Measurements from ENCODE around the gene PSMD1. TPM values are rescaled to one million over a fixed set of nuclear protein-coding genes. Genes with fewer than 3 reads are reported as not detected.

The PSMD1 gene
- total RNA-seq, 1 donor from 2014 or later = 132 TPM

DNA sequence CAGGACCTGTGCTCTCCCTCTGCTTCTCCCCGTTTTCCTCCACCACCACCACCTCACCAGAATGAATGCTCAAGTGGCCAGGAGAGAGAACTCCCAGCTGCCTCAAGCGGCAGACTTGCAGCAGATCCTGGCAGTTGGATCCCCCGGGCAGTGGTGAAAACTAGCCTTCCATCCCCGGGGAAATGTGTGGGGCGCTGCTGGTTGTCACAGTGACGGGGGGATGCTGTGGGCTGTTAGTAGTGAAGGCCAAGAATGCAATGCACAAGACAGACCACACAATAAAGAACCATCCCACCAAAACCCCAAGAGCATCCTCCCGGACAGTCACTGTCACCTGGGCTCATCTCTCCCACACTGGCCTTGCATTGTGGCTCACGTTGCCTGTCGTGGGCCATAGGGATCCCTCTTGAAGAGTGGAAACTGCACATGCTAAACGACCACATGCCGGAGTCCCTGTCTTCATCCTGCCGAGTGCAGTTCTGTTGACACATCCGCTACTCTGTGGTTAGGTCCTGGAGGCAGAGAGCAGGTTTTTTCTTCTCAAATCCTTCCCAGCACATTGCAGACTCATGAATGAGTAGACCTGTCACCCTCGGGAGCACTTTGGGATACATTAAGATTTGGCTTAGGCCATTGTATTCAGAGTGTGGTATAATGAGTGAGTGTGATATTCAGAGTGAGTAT, 47.3 kb upstream of the PSMD1 start:
- H3K79me2 ChIP-seq (ENCODE audit: low read depth) = no peaks in the 10 kb centered on the region

DNA sequence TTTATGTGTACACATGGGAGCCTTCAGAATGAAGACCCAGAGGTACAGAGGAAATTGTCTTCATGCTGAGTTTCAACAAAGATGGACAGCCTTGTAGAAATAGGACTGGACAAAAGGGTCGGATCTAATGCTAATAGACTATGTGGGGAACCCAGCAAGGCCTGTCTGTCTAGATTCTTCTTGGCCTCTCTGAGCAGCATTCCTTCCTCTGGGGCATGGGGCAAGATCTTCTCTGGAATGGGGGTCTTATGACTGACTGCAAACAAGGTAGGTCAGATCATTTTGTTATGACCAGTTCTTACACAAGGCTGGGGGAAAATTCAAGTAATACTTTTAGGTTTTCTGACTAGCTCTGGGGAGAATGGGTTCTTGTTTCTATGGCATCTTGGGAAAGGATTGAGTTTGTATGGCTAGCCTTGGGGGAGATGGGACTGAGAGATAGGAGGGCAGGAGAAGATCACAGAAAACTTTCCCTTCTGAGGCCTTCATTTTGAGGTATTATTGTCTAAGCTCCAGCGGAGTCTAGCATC, 46.4 kb upstream of the PSMD1 start:
- no peak overlapping the region for H3K4me2 ChIP-seq
- no peaks in the 10 kb centered on the region for H4K20me1 ChIP-seq (ENCODE audit: low read depth)
- H3K9ac ChIP-seq = no peak overlapping the region
- Mint-ChIP-seq H3K36me3 (peaks cover 4% of the 10 kb centered on the region), H3K4me1 (peaks cover 37% of the 10 kb centered on the region), H3K27ac (no peak overlapping the region), H3K9me3 (peaks cover 5% of the 10 kb centered on the region), H3K27me3 (ENCODE audit: insufficient read depth, low read depth) (peaks cover 15% of the 10 kb centered on the region), H3K4me3 (no peak overlapping the region)
- H3K27ac ChIP-seq = no peak overlapping the region
- no peaks in the 10 kb centered on the region for H3K9me3 ChIP-seq (ENCODE audit: low read depth)
- H3K27me3 ChIP-seq = no peaks in the 10 kb centered on the region
- no peaks in the 10 kb centered on the region for H3K36me3 ChIP-seq
- H3F3A ChIP-seq (ENCODE audit: low read depth) = no peaks in the 10 kb centered on the region
- H3K4me3 ChIP-seq = no peak overlapping the region
- no peak overlapping the region for H2AFZ ChIP-seq (replicated peaks)
- no peak for DNase-seq (ENCODE audit: low spot score)
- no peaks in the 10 kb centered on the region for H3K79me2 ChIP-seq (ENCODE audit: low read depth)
- TF ChIP-seq EZH2 (IDR thresholded peaks at IDR 0.05) (no peak), EZH2phosphoT487 (IDR thresholded peaks at IDR 0.05) (no peak)
- TF ChIP-seq, protein P1, sequence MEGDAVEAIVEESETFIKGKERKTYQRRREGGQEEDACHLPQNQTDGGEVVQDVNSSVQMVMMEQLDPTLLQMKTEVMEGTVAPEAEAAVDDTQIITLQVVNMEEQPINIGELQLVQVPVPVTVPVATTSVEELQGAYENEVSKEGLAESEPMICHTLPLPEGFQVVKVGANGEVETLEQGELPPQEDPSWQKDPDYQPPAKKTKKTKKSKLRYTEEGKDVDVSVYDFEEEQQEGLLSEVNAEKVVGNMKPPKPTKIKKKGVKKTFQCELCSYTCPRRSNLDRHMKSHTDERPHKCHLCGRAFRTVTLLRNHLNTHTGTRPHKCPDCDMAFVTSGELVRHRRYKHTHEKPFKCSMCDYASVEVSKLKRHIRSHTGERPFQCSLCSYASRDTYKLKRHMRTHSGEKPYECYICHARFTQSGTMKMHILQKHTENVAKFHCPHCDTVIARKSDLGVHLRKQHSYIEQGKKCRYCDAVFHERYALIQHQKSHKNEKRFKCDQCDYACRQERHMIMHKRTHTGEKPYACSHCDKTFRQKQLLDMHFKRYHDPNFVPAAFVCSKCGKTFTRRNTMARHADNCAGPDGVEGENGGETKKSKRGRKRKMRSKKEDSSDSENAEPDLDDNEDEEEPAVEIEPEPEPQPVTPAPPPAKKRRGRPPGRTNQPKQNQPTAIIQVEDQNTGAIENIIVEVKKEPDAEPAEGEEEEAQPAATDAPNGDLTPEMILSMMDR (IDR thresholded peaks at IDR 0.05) = no peak
- peaks cover 3% of the 10 kb centered on the region for H3K4me1 ChIP-seq

More for the DNA sequence above, 47.3 kb upstream of the PSMD1 start:
- Mint-ChIP-seq H3K27ac (peak overlapping the region; percentile 33), H3K9me3 (peaks cover 13% of the 10 kb centered on the region), H3K4me1 (peaks cover 35% of the 10 kb centered on the region), H3K36me3 (peaks cover 8% of the 10 kb centered on the region), H3K27me3 (ENCODE audit: insufficient read depth, low read depth) (peaks cover 20% of the 10 kb centered on the region), H3K4me3 (no peak overlapping the region)
- H3K27me3 ChIP-seq = no peaks in the 10 kb centered on the region
- no peak overlapping the region for H3K4me2 ChIP-seq
- no peak overlapping the region for H3K4me3 ChIP-seq
- peaks cover 3% of the 10 kb centered on the region for H3K4me1 ChIP-seq
- TF ChIP-seq EZH2 (IDR thresholded peaks at IDR 0.05) (no peak), EZH2phosphoT487 (IDR thresholded peaks at IDR 0.05) (no peak)
- TF ChIP-seq, protein P1 (IDR thresholded peaks at IDR 0.05) = no peak
- H3K36me3 ChIP-seq = no peaks in the 10 kb centered on the region
- H3K9me3 ChIP-seq (ENCODE audit: low read depth) = no peaks in the 10 kb centered on the region
- H2AFZ ChIP-seq (replicated peaks) = no peak overlapping the region
- no peak overlapping the region for H3K27ac ChIP-seq
- H3F3A ChIP-seq (ENCODE audit: low read depth) = no peaks in the 10 kb centered on the region
- no peak for DNase-seq (ENCODE audit: low spot score)
- H4K20me1 ChIP-seq (ENCODE audit: low read depth) = no peaks in the 10 kb centered on the region
- H3K9ac ChIP-seq = no peak overlapping the region

DNA sequence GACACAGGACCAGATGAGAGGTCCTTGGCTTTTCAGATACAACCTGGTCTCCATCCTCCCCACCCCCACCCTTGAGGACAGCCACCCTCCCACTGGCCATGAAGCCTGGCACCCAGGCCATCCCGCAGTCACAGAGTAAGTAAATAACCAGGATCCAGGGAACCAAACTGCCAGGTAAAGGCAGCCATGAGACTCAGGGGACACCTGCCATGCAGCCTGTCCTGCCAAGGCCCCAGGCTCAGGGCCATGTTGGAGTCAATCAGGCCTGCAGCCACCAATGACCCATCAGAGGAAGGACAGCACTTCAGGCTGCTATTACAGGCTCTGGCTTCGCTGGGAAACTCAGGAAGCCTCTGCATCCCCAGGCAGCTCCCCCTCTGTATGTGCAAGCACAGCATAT, 45.1 kb upstream of the PSMD1 start:
- TF ChIP-seq EZH2phosphoT487 (IDR thresholded peaks at IDR 0.05) = no peak
- TF ChIP-seq, protein P1 (IDR thresholded peaks at IDR 0.05) = no peak
- TF ChIP-seq EZH2 (IDR thresholded peaks at IDR 0.05) = no peak
- H3K27ac Mint-ChIP-seq = no peak overlapping the region
- Histone ChIP-seq H3K79me2 (ENCODE audit: low read depth) (no peaks in the 10 kb centered on the region), H3K36me3 (no peaks in the 10 kb centered on the region), H3K9me3 (ENCODE audit: low read depth) (no peaks in the 10 kb centered on the region), H4K20me1 (ENCODE audit: low read depth) (no peaks in the 10 kb centered on the region), H3K9ac (no peak overlapping the region), H3K27me3 (no peaks in the 10 kb centered on the region), H3K4me2 (no peak overlapping the region), H3F3A (ENCODE audit: low read depth) (no peaks in the 10 kb centered on the region), H3K4me3 (no peak overlapping the region), H2AFZ (replicated peaks) (no peak overlapping the region), H3K4me1 (peaks cover 3% of the 10 kb centered on the region), H3K27ac (no peak overlapping the region)
- H3K4me1 Mint-ChIP-seq = peaks cover 46% of the 10 kb centered on the region
- no peak for DNase-seq (ENCODE audit: low spot score)
- no peaks in the 10 kb centered on the region for H3K9me3 Mint-ChIP-seq
- no peaks in the 10 kb centered on the region for H3K36me3 Mint-ChIP-seq
- peaks cover 10% of the 10 kb centered on the region for H3K27me3 Mint-ChIP-seq (ENCODE audit: insufficient read depth, low read depth)
- no peak overlapping the region for H3K4me3 Mint-ChIP-seq

Measured in neural progenitor cell (in vitro differentiated cells).